Measurements from ENCODE around the gene WDR26. TPM values are rescaled to one million over a fixed set of nuclear protein-coding genes. Genes with fewer than 3 reads are reported as not detected.
"Not testable (repeated sequence)": the region's sequence is repeated elsewhere in the genome, so short reads cannot be mapped to it uniquely, and the experiment has no call there.

Gene WDR26
- total RNA-seq: 27.7 TPM

DNA sequence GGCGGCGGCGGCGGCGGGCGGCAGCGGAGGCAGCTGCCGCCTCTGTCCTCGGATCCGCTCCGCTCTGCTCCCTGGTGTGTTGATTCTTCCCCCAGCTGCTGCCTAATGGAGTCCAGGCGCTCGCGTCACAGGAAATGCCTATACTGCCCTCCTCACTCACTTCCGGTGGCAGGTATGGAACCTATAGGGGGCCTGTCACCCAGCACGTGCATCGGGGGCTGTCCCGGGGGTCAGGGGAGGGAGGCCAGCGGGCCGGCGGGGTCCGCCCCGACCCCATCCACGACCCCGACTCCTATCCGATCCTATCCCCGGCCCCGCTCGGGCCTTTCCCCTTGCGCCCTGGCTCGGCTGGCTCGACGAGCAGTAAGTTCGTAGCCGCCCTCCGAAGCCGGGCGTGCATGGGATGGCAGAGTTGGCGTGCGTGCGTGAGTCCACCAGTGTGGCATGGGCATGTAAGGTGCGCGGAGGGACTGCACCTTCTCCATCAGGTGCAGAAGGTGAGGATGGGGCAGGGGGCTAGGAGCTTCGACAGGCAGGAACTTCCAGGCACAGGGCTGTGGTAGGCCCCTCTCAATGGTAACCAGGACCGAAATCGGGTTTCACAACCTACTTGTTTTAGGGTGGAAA is at the start of gene WDR26:
Gene WDR26 (minus strand): TSS at position 107 of the 627 bp plus-strand sequence.
- peak; percentile 64 to 89 (median 82) for DNase-seq (ENCODE audit: low read depth in 2 of 3, low spot score in 2 of 3)

DNA sequence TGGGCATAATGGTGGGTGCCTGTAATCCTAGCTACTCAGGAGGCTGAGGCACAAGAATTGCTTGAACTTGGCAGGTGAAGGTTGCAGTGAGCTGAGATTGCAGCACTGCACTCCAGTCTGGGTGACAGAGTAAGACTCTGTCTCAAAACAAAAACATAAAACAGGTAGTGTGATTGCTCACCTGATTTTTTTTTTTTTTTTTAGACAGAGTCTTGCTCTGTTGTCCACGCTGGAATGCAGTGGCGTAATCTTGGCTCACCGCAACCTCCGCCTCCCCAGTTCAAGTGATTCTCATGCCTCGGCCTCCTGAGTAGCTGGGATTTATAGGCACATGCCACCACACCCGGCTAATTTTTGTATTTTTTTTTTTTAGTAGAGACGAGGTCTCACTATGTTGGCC is 48.6 kb upstream of the WDR26 start:
- not testable (repeated sequence) for DNase-seq (ENCODE audit: low read depth in 2 of 3, low spot score in 2 of 3)

DNA sequence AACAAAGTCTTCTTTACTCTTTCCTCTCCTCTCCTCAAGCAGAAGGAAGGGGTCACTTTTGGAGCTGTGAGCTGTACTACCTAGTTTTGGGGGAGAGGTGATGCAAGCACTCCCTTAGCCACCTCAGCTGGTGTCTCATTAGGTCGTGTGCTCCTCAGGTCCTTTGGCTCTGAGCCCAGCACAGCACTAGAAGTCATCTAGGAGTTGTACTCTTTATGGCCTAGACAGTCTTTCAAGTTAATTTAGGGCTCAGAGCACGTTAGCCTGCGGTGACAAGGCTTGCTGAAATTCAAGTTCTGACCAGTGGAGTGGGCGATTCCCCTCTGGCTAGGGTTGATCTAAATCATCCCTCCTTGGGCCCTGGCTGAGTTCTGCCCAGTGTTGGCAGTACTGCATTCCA is 48.0 kb upstream of the WDR26 start:
- DNase-seq (ENCODE audit: low read depth in 2 of 3, low spot score in 2 of 3): no peak

DNA sequence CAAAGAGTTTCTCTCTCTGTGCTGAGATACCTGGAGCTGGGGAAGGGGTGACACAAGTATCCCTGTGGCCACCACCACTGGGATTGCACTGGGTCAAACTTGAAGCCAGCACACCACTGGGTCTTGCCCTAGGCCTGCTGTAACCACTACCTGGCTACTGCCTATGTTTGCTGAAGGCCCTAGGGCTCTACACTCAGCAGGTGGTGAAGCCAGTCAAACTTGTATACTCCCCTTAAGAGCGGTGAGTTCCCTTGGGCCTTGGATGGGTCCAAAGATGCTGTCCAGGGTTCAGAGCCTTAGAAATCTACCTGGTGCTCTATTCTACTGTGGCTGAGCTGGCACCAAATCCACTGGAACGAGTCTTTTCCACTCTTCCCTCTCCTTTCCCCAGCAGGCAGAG is 47.0 kb upstream of the WDR26 start:
- DNase-seq (ENCODE audit: low read depth in 2 of 3, low spot score in 2 of 3): no peak

DNA sequence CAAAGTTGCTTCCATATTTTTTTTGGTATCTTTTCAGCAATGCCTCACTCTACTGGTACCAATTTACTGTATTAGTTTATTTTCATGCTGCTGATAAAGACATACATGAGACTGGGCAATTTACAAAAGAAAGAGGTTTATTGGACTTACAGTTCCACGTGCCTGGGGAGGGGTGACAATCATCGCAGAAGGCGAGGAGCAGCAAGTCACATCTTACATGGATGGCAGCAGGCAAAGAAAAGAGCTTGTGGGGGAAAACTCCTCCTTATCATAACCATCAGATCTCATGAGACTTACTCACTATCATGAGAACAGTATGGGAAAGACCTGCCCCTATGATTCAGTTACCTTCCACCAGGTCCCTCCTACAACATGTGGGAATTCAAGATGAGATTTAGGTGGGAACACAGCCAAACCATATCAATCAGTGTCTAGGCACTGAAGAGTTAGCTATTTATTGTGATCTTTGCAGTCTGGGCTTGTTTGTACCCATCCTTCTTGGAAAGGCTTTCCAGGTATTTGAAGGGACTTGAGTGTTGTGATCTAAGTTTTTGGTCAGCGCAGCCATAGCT is 46.4 kb upstream of the WDR26 start:
- not testable (repeated sequence) for DNase-seq (ENCODE audit: low read depth in 2 of 3, low spot score in 2 of 3)

DNA sequence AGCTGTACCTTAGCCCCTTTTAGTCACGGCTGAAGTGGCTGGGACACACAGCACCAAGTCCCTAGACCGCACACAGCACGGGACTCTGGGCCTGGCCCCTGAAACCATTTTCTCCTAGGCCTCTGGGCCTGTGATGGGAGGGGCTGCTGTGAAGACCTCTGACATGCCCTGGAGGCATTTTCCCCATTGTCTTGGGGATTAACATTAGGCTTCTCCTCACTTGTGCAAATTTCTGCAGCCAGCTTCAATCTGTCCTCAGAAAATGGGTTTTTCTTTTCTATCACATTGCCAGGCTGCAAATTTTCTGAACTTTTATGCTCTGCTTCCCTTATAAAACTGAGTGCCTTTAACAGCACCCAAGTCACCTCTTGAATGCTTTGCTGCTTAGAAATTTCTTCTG is 45.6 kb upstream of the WDR26 start:
- not testable (repeated sequence) for DNase-seq (ENCODE audit: low read depth in 2 of 3, low spot score in 2 of 3)

DNA sequence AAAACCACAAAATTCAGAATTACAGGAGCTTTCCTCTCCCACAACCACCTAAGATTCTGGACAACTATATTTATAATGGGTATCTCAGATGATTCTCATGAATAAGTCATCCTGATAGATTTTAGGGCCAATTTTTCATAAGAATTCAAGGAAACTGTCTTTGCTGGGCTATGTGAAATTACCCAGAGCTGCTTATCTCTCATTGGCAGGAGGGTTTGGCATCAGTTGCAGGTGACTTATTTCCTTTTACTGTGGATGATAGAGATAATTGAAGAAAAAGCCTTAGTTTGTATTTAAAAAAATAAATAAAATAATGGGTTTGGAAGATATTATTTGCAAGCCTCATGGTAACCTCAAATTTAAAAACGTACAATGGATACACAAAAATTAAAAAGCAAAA is 38.2 kb upstream of the WDR26 start:
- no peak for DNase-seq (ENCODE audit: low read depth in 2 of 3, low spot score in 2 of 3)

DNA sequence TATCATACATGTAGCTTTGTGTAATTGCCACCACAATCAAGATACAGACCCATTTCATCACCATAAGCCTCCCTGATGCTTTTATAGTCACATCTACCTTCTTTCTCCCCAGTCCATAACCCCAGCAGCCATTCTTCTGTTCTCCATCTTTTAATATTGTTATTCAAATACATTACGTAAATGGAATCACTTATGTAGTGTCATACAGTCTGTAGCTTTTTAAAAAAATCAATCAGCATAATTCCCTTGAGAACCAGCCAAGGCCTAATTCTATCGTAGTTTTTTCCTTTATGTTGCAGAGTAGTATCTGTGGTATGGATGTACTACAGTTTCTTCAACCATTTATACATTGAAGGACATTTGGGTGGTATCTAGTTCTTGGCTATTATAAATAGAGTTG is 31.6 kb upstream of the WDR26 start:
- DNase-seq (ENCODE audit: low read depth in 2 of 3, low spot score in 2 of 3): no peak

DNA sequence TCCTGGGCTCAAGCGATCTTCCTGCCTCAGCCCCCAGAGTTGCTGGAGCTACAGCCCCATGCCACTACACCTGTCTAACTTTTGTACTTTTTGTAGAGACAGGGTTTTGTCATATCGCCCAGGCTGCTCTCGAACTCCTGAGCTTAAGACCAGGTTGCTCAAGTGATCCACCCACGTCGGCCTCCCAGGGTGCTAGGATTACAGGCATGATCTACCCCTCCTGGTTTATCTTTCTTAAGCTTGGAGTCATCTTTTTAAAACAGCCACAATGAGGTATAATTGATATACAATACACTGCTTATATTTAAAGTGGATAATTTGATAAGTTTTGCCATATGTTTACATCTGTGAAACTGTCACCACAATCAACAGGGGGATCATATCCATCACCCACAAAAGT is 25.4 kb upstream of the WDR26 start:
- DNase-seq (ENCODE audit: low read depth in 2 of 3, low spot score in 2 of 3): no peak

DNA sequence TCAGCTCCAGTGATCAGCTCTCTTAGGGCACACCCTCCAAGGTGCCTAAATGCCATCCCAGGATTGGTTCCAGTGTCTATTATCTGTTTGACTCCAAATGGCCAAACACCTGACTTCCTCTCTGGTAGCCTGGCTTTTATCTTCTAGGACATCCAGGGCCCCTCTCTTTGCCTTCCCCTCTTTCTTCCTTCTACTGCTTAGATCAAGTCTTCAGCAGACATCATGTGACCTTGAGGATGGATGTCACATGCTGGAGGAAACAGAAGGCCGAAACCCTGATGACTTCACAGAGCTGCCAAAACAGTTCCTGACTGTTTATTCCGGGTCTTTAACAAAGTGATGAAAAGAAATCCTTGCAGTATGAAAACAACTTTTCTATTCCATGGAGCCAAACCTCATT is 24.4 kb upstream of the WDR26 start:
- DNase-seq (ENCODE audit: low read depth in 2 of 3, low spot score in 2 of 3): peak in 2 of 3 donors; percentile 59 to 81

DNA sequence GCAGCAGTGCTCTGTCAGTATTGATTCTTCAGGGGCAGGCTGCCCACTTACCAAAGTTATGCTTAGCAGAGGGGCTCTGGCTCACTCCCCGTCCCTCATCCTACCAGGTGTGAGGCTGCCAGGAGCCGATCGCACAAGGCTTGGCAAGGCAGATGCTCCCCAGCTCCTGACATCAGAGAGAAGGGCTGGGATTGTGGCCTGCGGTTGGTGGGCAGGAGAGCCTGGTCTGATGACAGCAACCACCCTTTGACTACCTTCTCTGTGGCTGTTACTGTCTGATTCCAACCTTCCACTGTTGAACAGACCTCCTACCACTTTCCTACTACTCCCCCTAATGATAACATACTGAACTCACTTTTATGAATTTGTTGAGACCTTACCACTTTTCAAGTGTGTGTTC is 23.7 kb upstream of the WDR26 start:
- peak in 1 of 3 donors; percentile 4 for DNase-seq (ENCODE audit: low read depth in 2 of 3, low spot score in 2 of 3)

DNA sequence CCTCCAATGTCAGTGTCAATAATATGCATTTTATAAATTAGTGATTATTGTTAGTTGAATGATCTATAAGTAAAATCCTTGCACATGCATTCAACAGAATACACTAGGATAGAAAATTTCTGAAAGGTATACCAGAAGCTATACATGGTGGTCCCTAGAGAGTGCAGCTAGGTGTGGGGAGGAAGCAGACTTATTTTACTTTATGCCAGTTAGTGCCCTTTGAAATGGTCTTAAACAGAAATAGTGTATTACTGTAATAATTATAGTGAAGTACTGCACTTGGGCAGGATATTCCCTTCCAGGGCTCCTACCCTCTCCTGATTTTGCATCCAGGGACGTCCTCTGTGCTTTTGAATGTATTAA is 23.2 kb upstream of the WDR26 start:
- no peak for DNase-seq (ENCODE audit: low read depth in 2 of 3, low spot score in 2 of 3)

DNA sequence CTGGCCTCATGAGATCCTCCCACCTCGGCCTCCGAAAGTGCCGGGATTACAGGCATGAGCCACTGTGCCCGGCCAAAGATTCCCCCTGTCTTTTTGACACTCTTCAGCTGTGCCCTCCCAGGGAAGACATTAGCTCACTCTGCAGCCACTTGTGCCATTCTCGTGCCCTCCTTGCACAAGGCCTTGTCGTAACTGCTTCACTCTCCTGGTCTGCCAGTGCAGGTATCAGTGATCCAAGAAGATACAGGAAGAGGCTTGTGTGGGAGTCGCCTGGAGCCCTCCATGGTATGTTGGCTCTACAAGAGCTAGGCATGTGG is 22.0 kb upstream of the WDR26 start:
- no peak for DNase-seq (ENCODE audit: low read depth in 2 of 3, low spot score in 2 of 3)

DNA sequence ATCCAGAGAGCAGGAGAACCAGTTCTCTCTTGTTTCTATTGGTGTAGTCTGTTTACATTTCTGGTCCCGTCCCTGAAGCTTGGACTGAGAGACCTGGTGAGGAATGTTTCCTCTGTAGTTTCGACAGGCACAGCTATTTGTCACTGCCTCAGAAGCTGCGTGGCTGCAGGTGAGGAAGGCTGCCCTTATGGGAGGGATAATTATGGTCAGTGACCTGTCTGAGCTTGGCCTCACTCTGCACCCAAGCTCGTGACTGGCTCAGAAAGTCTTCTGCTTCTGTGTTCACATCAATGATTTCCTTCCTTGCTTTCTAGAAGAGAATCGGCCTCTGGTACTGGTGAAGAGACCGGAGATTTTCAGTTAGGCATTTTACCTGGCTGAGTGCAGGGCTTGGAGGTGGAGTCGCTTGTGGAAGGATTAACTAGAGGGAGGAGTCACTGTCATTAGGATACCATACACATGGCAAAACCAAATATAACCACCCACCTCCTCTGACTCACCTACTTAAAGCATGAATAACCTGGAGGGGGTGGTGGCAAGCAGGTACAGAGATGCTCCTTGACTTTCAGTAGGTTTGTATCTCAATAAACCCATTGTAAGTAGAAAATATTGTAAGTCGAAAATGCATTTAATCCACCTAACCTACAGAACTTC is 19.9 kb upstream of the WDR26 start:
- DNase-seq (ENCODE audit: low read depth in 2 of 3, low spot score in 2 of 3): no peak

DNA sequence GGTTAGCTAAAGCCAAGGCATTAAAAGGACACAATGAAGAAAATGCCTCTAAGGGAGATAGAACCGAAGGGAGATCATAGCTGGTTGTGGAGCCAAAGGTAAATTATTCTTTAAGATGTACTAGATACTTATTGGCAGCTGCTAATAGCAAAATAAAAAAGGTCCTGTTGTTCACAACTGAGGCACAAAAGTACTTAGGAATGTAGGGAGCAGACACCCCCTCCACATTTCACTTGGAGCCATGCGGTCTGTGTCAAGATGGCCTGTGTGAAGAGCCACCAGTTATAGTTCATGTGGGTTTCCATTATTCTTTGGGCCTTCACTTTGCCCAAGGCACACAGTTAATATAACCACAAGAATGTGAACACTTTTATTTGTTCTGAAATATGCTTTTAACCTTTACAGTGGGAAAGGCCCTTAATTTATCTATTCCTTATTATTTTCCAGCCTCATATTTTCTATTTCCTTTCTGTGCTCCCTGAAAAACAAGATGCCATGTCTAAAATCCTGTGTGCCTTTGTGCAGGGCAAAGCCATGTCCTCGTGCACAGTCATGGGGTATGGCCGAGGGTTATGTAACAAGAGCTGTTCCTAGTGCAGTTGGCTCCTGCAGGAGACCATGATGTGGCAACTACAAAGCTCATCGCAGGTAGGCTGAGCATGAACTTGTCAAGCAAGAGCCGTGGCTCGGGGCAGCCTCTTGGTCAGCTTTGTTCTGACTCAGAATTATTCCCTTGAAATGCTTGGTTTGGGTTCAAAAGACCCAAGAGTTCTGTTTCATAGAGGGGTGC is 16.2 kb upstream of the WDR26 start:
- no peak for DNase-seq (ENCODE audit: low read depth in 2 of 3, low spot score in 2 of 3)

DNA sequence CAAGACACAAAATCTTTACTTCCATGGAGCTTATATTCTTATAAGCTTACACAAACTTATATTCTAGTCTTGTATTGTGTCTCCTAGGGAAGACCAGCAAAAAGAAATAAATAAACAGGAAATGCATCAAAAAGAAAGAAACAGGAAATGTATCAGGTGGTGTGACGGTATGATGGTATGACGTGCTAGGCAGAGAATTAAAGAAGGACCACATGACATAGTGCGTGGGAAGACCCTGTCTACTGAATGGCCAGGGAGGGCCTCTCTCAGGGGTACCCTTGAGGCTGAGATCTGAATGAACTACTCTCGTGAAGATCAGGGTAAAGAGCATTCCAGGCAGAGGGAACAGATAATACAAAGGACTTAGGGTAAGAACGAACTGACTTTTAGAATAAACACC is 15.6 kb upstream of the WDR26 start:
- DNase-seq (ENCODE audit: low read depth in 2 of 3, low spot score in 2 of 3): no peak

DNA sequence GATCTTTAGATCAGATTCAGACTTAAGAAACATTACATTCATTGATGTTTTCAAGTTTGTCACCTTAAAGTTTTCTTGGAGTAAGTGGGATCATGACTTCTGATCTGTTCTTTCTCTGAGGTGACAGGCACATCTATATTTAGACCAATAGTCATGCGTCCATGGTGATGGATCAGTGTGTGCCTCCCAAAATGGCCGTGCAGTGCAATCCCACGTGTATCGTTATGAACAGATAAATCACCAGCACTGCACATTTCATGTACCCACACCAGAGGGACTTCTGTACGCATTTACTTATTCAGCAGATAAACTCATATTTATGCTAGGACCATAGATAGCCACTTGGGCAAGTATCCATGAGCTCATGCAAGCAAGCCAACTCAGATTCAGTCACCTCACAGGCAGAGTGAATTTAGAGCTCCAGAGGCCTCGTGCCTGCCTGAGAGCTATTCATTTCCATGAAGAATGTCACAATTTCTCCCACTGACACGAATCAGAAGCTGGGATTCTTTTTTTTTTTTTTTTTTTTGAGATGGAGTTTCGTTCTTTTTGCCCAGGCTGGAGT is 13.9 kb upstream of the WDR26 start:
- no peak for DNase-seq (ENCODE audit: low read depth in 2 of 3, low spot score in 2 of 3)

DNA sequence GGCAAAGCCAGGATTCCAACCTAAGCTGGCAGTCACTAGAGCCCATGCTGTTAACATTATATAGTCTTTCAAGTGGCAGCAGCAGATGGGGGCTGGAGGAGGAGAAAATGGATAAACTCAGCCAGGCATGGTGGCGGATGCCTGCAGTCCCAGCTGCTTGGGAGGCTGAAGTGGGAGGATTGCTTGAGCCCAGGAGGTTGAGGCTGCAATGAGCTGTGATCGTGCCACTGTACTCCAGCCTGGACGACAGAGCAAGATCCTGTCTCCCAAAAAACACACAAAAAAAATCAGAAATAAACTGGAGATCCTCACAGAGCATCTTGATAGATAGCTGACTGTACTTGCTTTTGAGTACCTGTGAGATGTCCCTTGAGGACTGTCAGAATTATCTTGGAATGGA is 13.4 kb upstream of the WDR26 start:
- no peak for DNase-seq (ENCODE audit: low read depth in 2 of 3, low spot score in 2 of 3)

DNA sequence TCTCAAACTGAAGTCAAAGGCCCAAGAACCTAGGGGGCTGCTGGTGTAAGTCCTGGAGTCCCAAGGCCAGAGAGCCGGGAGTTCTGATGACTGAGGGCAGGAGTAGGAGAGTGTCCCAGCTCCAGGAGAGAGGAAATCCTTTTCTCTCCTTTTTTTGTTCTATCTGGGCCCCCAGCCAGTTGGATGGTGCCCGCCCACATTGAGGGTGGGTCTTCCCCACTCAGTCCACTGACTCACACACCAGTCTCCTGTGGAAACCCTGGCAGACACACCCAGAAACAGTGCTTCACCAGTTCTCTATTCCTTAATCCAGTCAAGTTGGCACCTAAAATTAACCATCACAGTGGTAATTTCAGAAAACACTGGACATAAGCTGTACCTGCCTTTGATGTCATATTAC is 12.7 kb upstream of the WDR26 start:
- DNase-seq (ENCODE audit: low read depth in 2 of 3, low spot score in 2 of 3): no peak

DNA sequence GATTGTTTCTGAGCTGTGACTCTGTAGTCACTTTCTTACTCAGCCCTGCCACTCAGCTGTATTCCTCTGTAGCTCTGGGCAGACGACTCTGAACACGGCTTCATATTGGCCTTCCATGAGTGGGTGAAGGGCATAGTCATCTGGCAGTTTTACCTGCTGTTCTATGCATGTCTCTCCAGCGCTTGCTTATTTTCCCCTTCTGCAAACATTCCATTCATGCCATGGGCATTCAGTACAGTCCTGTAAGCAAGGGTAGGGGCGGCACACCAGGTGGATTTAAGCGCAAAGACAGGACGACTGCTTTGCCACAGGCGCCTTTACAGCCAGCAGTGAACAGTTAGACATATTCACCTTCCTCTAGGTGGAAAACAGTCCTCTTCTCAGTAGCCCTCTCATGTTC is 4.4 kb upstream of the WDR26 start:
- no peak for DNase-seq (ENCODE audit: low read depth in 2 of 3, low spot score in 2 of 3)

DNA sequence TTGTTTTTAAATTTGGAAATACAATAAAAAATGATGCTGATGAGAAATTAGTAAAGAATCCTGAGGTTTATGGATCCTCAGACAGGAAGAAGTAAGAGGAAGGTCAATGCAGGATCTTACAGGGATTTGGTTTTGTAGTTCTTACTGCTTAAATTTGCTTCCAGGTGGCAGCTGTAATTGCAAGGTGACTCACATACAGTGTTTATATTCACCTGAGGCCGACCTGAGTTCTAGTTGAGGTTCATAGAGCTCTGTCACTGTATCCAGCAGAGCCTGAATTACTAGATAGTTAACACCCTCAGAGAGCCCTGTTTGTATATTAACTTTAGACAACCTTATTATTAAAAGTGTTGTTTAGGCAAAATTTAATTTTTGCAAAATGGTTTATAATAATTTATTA is 1.4 kb upstream of the WDR26 start:
- no peak for DNase-seq (ENCODE audit: low read depth in 2 of 3, low spot score in 2 of 3)

All from hematopoietic multipotent progenitor cell (in vitro differentiated cells).